HFF-Myc (cell line): ENCODE results near the gene CHD6.

Experiments used
- DNase-seq: peaks from one replicate; pipeline ENCODE4 v3.0.0-alpha.2; 2011; ENCODE audit warnings: low read depth; ENCODE audit errors: extremely low read depth
- H3K4me3 ChIP-seq: replicated peaks from 2 replicates; pipeline ENCODE4 v1.5.1; 2011; ENCODE audit warnings: low read depth, mild to moderate bottlenecking, control low read depth, low read length
- TF ChIP-seq, protein P1 (sequence below): IDR thresholded peaks from 2 replicates; pipeline ENCODE4 v1.5.1; 2012; ENCODE audit warnings: mild to moderate bottlenecking, low read depth, low read length, control low read depth; ENCODE audit errors: missing control alignments

Gene CHD6

GRCh38 chr20:41608606-41609005 lies 9.6 kb downstream of the CHD6 start:
- TF ChIP-seq, protein P1, sequence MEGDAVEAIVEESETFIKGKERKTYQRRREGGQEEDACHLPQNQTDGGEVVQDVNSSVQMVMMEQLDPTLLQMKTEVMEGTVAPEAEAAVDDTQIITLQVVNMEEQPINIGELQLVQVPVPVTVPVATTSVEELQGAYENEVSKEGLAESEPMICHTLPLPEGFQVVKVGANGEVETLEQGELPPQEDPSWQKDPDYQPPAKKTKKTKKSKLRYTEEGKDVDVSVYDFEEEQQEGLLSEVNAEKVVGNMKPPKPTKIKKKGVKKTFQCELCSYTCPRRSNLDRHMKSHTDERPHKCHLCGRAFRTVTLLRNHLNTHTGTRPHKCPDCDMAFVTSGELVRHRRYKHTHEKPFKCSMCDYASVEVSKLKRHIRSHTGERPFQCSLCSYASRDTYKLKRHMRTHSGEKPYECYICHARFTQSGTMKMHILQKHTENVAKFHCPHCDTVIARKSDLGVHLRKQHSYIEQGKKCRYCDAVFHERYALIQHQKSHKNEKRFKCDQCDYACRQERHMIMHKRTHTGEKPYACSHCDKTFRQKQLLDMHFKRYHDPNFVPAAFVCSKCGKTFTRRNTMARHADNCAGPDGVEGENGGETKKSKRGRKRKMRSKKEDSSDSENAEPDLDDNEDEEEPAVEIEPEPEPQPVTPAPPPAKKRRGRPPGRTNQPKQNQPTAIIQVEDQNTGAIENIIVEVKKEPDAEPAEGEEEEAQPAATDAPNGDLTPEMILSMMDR, result no peak

GRCh38 chr20:41607791-41608190 lies 10.4 kb downstream of the CHD6 start:
- DNase-seq, result no peak
- TF ChIP-seq, protein P1, result no peak
- no peak overlapping the region for H3K4me3 ChIP-seq

More at GRCh38 chr20:41608606-41609005, 9.6 kb downstream of the CHD6 start:
- DNase-seq, result no peak
- no peak overlapping the region for H3K4me3 ChIP-seq

- no peak overlapping the region for H3K4me3 ChIP-seq
- no peak for DNase-seq
- TF ChIP-seq, protein P1, result no peak
These were observed 14.2 kb downstream of the CHD6 start for GRCh38 chr20:41604002-41604401.

DNA sequence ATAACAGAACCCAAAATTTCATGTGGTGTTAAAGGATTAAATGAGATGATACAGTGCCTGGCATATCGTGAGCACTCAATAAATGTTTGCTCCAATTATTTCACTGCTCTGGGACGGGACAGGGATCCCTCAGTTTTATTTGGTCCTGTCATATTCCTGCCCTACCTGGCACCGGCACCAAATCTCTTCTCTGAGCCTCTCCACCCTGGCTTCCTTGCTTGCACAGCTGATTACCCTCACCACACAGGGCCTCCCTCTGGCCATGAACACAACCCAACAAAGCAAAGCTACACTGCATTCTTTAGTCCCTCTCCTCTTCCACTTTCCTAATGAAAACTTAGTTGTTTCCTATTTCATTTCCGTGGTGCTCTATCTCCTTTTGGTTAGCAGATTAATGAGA lies 16.4 kb downstream of the CHD6 start:
- TF ChIP-seq, protein P1, result no peak
- H3K4me3 ChIP-seq, result no peak overlapping the region
- no peak for DNase-seq

DNA sequence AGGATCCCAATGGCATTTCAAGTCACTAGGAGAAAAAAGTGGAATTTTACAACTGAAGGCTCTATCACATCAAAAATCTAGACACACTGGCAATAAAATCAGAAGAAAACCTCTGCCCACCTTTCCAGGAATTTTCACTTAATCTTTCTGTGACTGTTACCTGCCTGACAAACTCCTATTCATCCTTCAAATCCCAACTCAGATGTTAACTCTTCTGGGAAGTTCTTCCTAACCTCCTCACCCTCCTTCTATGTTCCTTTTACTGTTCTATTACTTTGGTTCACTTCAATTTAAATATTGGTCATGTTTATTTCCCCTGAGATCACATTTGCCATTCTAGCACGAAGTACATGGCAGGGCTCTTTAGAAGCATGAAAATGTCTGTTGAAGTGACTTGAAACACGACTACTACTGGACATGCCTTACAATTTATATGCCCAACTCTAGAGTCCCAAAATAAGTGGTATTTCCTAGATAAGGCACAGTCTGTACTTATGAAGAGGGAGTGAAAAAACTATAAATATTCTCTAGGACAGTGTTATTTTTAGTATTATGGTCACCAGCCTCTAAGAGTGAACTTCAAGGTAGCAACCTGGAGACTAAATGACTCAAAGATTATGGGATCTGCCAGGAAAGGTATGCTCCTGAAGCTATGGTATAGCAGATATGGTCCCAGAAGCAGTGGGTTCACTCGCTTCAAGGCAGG lies 17.1 kb downstream of the CHD6 start:
- no peak overlapping the region for H3K4me3 ChIP-seq
- TF ChIP-seq, protein P1, result no peak
- no peak for DNase-seq

- DNase-seq, result no peak
These were observed 18.5 kb downstream of the CHD6 start for GRCh38 chr20:41599699-41600104.

More at GRCh38 chr20:41599699-41600104, 18.5 kb downstream of the CHD6 start:
- TF ChIP-seq, protein P1, result no peak
- no peak overlapping the region for H3K4me3 ChIP-seq
